HG02798 (cell line): Measurements from ENCODE around the gene VEGFD.

Experiments
- ATAC-seq: cut with Tn5 transposase; IDR thresholded peaks from one replicate; pipeline ENCODE4 v1.9.1; 2021; ENCODE audit warnings: mild to moderate bottlenecking; ENCODE audit not compliant: unreplicated experiment, poor library complexity

Gene VEGFD

GRCh38 chrX:15366506-15367352, 17.5 kb downstream of the VEGFD start:
- ATAC-seq, result no peak

GRCh38 chrX:15359701-15360100, 24.5 kb downstream of the VEGFD start:
- no peak for ATAC-seq

- ATAC-seq, result no peak
Measured at GRCh38 chrX:15358533-15358932, 25.7 kb downstream of the VEGFD start.

- ATAC-seq, result no peak
Measured at GRCh38 chrX:15356444-15356843, 27.8 kb downstream of the VEGFD start.

- no peak for ATAC-seq
Measured at GRCh38 chrX:15350329-15350996, 33.8 kb downstream of the VEGFD start.

- no peak for ATAC-seq
Measured at GRCh38 chrX:15349046-15349445, 35.2 kb downstream of the VEGFD start.

- ATAC-seq, result no peak
Measured at GRCh38 chrX:15345976-15346375, 38.2 kb downstream of the VEGFD start.

GRCh38 chrX:15344106-15344505, 40.1 kb downstream of the VEGFD start:
- ATAC-seq, result no peak

GRCh38 chrX:15343075-15343476, 41.1 kb downstream of the VEGFD start:
- no peak for ATAC-seq

GRCh38 chrX:15340867-15341266, 43.3 kb downstream of the VEGFD start:
- ATAC-seq, result no peak

GRCh38 chrX:15336023-15336413, 48.2 kb downstream of the VEGFD start:
- ATAC-seq, result no peak

- ATAC-seq, result peak; percentile 99
Measured at GRCh38 chrX:15335135-15336022, 48.8 kb downstream of the VEGFD start, which contains the start of gene PIGA. TSS of gene PIGA (minus strand) at chrX:15335523. CDS start at chrX:15331930, 3,593 bp downstream.

GRCh38 chrX:15334561-15334960, 49.7 kb downstream of the VEGFD start:
- ATAC-seq, result no peak

GRCh38 chrX:15328821-15329220, 55.4 kb downstream of the VEGFD start:
- ATAC-seq, result no peak

- no peak for ATAC-seq
Measured at GRCh38 chrX:15328131-15328530, 56.1 kb downstream of the VEGFD start.

GRCh38 chrX:15322472-15322871, 61.7 kb downstream of the VEGFD start:
- no peak for ATAC-seq

GRCh38 chrX:15322072-15322471, 62.1 kb downstream of the VEGFD start:
- ATAC-seq, result no peak

- no peak for ATAC-seq
Measured at GRCh38 chrX:15321447-15321846, 62.8 kb downstream of the VEGFD start.

GRCh38 chrX:15320297-15320696, 63.9 kb downstream of the VEGFD start:
- no peak for ATAC-seq

- no peak for ATAC-seq
Measured at GRCh38 chrX:15319075-15319474, 65.1 kb downstream of the VEGFD start.

GRCh38 chrX:15315509-15315908, 68.7 kb downstream of the VEGFD start, which contains the start of gene ASB11:
TSS of gene ASB11 (minus strand) at chrX:15315640. CDS start at chrX:15315605, 35 bp downstream.
- ATAC-seq, result no peak
